Hepatocyte (in vitro differentiated cells): ENCODE data around the gene ADGRA1.

Source experiments
- EZH2 ChIP-seq: fragments of 200-600 bp; sonication (generic); IDR thresholded peaks from 2 replicates; pipeline ENCODE4 v1.6.1; 2016; ENCODE audit warnings: antibody characterized with exemption, mild to moderate bottlenecking, borderline replicate concordance
- EZH2phosphoT487 ChIP-seq: fragments of 200-600 bp; sonication (generic); IDR thresholded peaks from one replicate; pipeline ENCODE4 v1.6.1; 2018; ENCODE audit warnings: antibody characterized with exemption, mild to moderate bottlenecking, low read depth, moderate library complexity; ENCODE audit not compliant: unreplicated experiment, severe bottlenecking
- TF ChIP-seq, protein P1 (sequence below): fragments of 200-600 bp; sonication (generic); IDR thresholded peaks from 2 replicates; pipeline ENCODE4 v1.5.1; 2016; ENCODE audit warnings: antibody characterized with exemption, mild to moderate bottlenecking; ENCODE audit not compliant: poor library complexity

DNA sequence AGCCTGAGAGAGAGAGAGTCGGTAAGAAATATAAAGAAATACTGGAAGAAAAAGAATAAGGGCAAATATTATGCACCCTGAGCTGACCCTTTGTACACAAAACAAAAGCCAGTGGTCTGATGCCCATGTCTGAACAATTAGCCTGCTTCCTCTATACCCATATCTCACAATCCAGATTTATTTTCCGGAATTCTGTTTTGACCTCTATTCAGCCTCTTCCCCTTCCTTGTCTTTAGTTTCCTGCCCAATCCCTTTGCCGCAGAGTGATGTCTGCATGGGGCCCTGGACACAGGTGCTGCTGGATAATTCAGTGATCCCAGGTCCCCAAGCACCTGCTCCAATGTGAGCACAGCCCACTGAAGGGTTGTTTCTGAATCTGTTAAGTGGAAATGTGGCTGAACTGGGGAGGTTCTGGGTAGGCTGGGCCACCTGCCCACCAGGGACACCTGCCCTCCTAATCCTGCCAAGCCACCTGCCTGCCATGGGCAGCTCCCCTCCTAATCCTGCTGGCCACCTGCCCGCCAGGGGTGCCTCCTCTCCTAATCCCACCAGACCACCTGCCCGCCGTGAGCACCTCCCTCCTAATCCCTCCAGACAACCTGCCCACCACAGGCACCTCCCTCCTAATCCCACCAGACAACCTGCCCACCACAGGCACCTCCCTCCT is 23.0 kb downstream of the ADGRA1 start:
- TF ChIP-seq, protein P1, sequence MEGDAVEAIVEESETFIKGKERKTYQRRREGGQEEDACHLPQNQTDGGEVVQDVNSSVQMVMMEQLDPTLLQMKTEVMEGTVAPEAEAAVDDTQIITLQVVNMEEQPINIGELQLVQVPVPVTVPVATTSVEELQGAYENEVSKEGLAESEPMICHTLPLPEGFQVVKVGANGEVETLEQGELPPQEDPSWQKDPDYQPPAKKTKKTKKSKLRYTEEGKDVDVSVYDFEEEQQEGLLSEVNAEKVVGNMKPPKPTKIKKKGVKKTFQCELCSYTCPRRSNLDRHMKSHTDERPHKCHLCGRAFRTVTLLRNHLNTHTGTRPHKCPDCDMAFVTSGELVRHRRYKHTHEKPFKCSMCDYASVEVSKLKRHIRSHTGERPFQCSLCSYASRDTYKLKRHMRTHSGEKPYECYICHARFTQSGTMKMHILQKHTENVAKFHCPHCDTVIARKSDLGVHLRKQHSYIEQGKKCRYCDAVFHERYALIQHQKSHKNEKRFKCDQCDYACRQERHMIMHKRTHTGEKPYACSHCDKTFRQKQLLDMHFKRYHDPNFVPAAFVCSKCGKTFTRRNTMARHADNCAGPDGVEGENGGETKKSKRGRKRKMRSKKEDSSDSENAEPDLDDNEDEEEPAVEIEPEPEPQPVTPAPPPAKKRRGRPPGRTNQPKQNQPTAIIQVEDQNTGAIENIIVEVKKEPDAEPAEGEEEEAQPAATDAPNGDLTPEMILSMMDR: no peak
- no peak for TF ChIP-seq EZH2
- TF ChIP-seq EZH2phosphoT487: no peak
